Mesendoderm (in vitro differentiated cells): ENCODE results near the gene MDH1B.

Experiments used
- DNase-seq: peaks from one replicate; pipeline ENCODE4 v3.0.0; 2013
- H2AK5ac ChIP-seq: 2 replicates; pipeline ENCODE4 v1.6.1; 2013; ENCODE audit warnings: low read length, inconsistent platforms
- H2BK120ac ChIP-seq: 2 replicates; pipeline ENCODE4 v1.6.1; 2013; ENCODE audit warnings: low read depth, mild to moderate bottlenecking, low read length, moderate library complexity, mixed read lengths
- H2BK15ac ChIP-seq: replicated peaks from 2 replicates; pipeline ENCODE4 v1.6.1; 2013; ENCODE audit warnings: low read depth, mild to moderate bottlenecking, moderate library complexity
- H2BK5ac ChIP-seq: 2 replicates; pipeline ENCODE4 v1.6.1; 2013; ENCODE audit warnings: low read length, inconsistent platforms
- H3K18ac ChIP-seq: 2 replicates; pipeline ENCODE4 v1.6.1; 2013; ENCODE audit warnings: mild to moderate bottlenecking, low read length, mixed read lengths
- H3K23ac ChIP-seq: one replicate; pipeline ENCODE4 v1.6.1; 2013; ENCODE audit warnings: low read length
- H3K27ac ChIP-seq: 2 replicates; pipeline ENCODE4 v1.5.1; 2013; ENCODE audit warnings: low read depth, mild to moderate bottlenecking, inconsistent platforms, low read length, moderate library complexity
- H3K27me3 ChIP-seq: 2 replicates; pipeline ENCODE4 v1.6.1; 2013; ENCODE audit warnings: low read length, control low read depth, mild to moderate bottlenecking, inconsistent platforms; ENCODE audit not compliant: insufficient read depth, poor library complexity
- H3K36me3 ChIP-seq: 2 replicates; pipeline ENCODE4 v1.6.1; 2013; ENCODE audit warnings: low read length, inconsistent platforms; ENCODE audit not compliant: control insufficient read depth, insufficient read depth
- H3K4ac ChIP-seq: one replicate; pipeline ENCODE4 v1.6.1; 2013; ENCODE audit warnings: low read depth, mild to moderate bottlenecking, low read length, moderate library complexity
- H3K4me1 ChIP-seq: 2 replicates; pipeline ENCODE4 v1.6.1; 2013; ENCODE audit warnings: low read depth, low read length, inconsistent platforms; ENCODE audit not compliant: control insufficient read depth
- H3K4me2 ChIP-seq: 2 replicates; pipeline ENCODE4 v1.6.1; 2013; ENCODE audit warnings: low read length
- H3K4me3 ChIP-seq: 2 replicates; pipeline ENCODE4 v1.5.1; 2013; ENCODE audit warnings: mild to moderate bottlenecking, low read length
- H3K56ac ChIP-seq: one replicate; pipeline ENCODE4 v1.6.1; 2013; ENCODE audit warnings: low read length
- H3K79me1 ChIP-seq: 2 replicates; pipeline ENCODE4 v1.6.1; 2013; ENCODE audit warnings: low read length, inconsistent platforms
- H3K79me2 ChIP-seq: 2 replicates; pipeline ENCODE4 v1.6.1; 2013; ENCODE audit warnings: mild to moderate bottlenecking, low read length; ENCODE audit not compliant: control insufficient read depth, insufficient read depth
- H3K9ac ChIP-seq: 2 replicates; pipeline ENCODE4 v1.6.1; 2013; ENCODE audit warnings: low read length, inconsistent platforms
- H4K5ac ChIP-seq: one replicate; pipeline ENCODE4 v1.6.1; 2013; ENCODE audit warnings: low read length
- H4K8ac ChIP-seq: one replicate; pipeline ENCODE4 v1.6.1; 2013; ENCODE audit warnings: low read depth, mild to moderate bottlenecking, control low read depth, low read length, moderate library complexity
- WGBS: extraction: QIAGEN DNeasy Blood & Tissue Kit; methylation state at CpG from one replicate; pipeline ENCODE4 v1.1.7; 2013; ENCODE audit warnings: low lambda C conversion rate, missing lambda C conversion rate; ENCODE audit not compliant: insufficient coverage; ENCODE audit errors: extremely low coverage; 5-methylcytosine and 5-hydroxymethylcytosine counted together

MDH1B gene

DNA sequence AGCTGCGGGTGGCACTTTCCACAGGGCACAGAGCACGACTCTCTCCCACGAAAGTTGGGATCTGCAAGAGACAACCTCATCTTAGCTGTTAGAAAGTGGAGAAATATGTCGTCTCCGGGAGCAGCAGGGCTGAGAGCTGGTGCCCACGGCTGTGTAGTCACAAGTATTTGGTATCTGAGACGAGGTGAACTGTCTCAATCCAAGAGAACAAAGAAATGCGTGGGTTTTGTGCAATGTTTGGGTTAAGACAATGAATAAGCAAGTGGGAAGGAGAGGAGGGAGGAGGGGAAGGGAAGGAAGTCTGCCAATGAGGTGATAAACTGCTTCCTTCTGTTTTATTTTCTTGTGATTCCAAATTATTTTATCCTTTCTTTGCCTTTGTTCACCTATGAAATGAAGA lies 65.0 kb downstream of the MDH1B start:
- Histone ChIP-seq H2AK5ac (no peak overlapping the region), H3K4ac (no peak overlapping the region)
- no CpG with 5 or more reads among the region's 8 CpGs for WGBS

GRCh38 chr2:206698811-206699210 lies 66.3 kb downstream of the MDH1B start:
- Histone ChIP-seq H3K4ac (no peak overlapping the region), H3K18ac (no peak overlapping the region), H3K79me1 (no peaks in the 10 kb centered on the region), H3K27me3 (no peaks in the 10 kb centered on the region), H3K4me2 (no peak overlapping the region), H3K4me3 (no peak overlapping the region), H3K27ac (no peak overlapping the region), H3K4me1 (no peaks in the 10 kb centered on the region), H4K8ac (no peak overlapping the region), H3K36me3 (no peaks in the 10 kb centered on the region), H2BK5ac (no peak overlapping the region), H3K23ac (no peak overlapping the region), H3K56ac (no peak overlapping the region), H3K9ac (no peak overlapping the region), H2AK5ac (no peak overlapping the region), H3K79me2 (no peaks in the 10 kb centered on the region), H2BK120ac (no peak overlapping the region), H4K5ac (no peak overlapping the region), H2BK15ac (no peak overlapping the region)
- WGBS = no CpG with 5 or more reads among the region's 3 CpGs
- DNase-seq = no peak

More for the DNA sequence above, 65.0 kb downstream of the MDH1B start:
- H3K18ac ChIP-seq = no peak overlapping the region
- H3K36me3 ChIP-seq = no peaks in the 10 kb centered on the region
- H2BK120ac ChIP-seq = no peak overlapping the region
- no peak overlapping the region for H4K5ac ChIP-seq
- H3K23ac ChIP-seq = no peak overlapping the region
- no peak overlapping the region for H2BK5ac ChIP-seq
- no peak overlapping the region for H3K4me2 ChIP-seq
- no peak for DNase-seq
- H4K8ac ChIP-seq = no peak overlapping the region
- H3K79me1 ChIP-seq = no peaks in the 10 kb centered on the region
- no peak overlapping the region for H2BK15ac ChIP-seq
- no peak overlapping the region for H3K9ac ChIP-seq
- no peaks in the 10 kb centered on the region for H3K4me1 ChIP-seq
- no peak overlapping the region for H3K56ac ChIP-seq
- H3K27ac ChIP-seq = no peak overlapping the region
- no peak overlapping the region for H3K4me3 ChIP-seq
- no peaks in the 10 kb centered on the region for H3K27me3 ChIP-seq
- no peaks in the 10 kb centered on the region for H3K79me2 ChIP-seq

- Histone ChIP-seq H4K8ac (no peak overlapping the region), H3K4ac (no peak overlapping the region), H3K27me3 (no peaks in the 10 kb centered on the region), H3K18ac (no peak overlapping the region), H3K79me1 (no peaks in the 10 kb centered on the region), H3K23ac (no peak overlapping the region), H4K5ac (no peak overlapping the region), H3K56ac (no peak overlapping the region), H3K4me2 (no peak overlapping the region), H2BK15ac (no peak overlapping the region), H3K9ac (no peak overlapping the region), H3K4me3 (no peak overlapping the region), H2BK120ac (no peak overlapping the region), H3K27ac (no peak overlapping the region), H3K79me2 (no peaks in the 10 kb centered on the region), H2AK5ac (no peak overlapping the region), H2BK5ac (no peak overlapping the region), H3K36me3 (no peaks in the 10 kb centered on the region), H3K4me1 (no peaks in the 10 kb centered on the region)
- DNase-seq = no peak
Measured at GRCh38 chr2:206696910-206697309, 68.2 kb downstream of the MDH1B start.

DNA sequence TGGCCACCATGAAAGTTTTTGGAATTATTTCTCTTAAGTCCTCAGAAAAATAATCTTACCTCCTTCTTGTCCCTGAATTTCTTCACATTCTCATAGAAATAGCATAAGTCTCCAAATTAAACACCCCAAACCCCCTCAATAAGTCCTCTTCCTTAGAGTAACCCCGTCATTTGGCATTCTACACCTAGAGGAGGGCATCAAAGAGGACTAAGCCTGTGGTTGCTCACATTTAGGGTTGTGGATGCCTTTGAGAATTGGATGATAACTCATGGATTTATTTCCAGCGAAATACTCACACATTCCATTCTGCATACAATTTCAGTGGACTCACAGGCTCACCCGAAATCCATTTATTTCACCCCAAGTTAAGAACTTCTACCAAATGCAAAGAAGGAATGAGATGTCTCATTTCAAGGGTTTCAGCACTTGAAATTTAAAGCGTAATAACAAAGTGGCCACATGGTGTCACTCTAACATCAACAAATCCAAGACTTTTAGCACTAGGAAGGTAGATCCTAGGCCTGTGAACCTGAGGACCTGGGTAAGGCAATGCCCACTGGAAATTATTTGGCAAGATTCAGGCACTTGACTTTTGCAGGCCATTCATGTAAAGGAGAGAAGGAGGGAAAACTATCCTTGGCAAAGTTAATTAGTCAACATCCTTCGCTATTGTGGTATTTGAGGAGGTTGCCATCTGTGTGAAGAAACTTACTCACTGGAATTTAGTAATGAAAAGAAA lies 71.6 kb downstream of the MDH1B start:
- H2BK15ac ChIP-seq = no peak overlapping the region
- H3K23ac ChIP-seq = no peak overlapping the region
- WGBS = no CpG with 5 or more reads among the region's 5 CpGs
- H3K27ac ChIP-seq = no peak overlapping the region
- H4K8ac ChIP-seq = no peak overlapping the region
- DNase-seq = peak; percentile 82
- no peaks in the 10 kb centered on the region for H3K36me3 ChIP-seq
- H3K4me2 ChIP-seq = no peak overlapping the region
- H3K4me1 ChIP-seq = no peaks in the 10 kb centered on the region
- H2BK120ac ChIP-seq = no peak overlapping the region
- no peak overlapping the region for H3K4ac ChIP-seq
- no peaks in the 10 kb centered on the region for H3K79me1 ChIP-seq
- H4K5ac ChIP-seq = no peak overlapping the region
- H3K27me3 ChIP-seq = no peaks in the 10 kb centered on the region
- H3K79me2 ChIP-seq = no peaks in the 10 kb centered on the region
- no peak overlapping the region for H2AK5ac ChIP-seq
- no peak overlapping the region for H3K9ac ChIP-seq
- no peak overlapping the region for H2BK5ac ChIP-seq
- no peak overlapping the region for H3K18ac ChIP-seq
- H3K4me3 ChIP-seq = no peak overlapping the region
- H3K56ac ChIP-seq = no peak overlapping the region

DNA sequence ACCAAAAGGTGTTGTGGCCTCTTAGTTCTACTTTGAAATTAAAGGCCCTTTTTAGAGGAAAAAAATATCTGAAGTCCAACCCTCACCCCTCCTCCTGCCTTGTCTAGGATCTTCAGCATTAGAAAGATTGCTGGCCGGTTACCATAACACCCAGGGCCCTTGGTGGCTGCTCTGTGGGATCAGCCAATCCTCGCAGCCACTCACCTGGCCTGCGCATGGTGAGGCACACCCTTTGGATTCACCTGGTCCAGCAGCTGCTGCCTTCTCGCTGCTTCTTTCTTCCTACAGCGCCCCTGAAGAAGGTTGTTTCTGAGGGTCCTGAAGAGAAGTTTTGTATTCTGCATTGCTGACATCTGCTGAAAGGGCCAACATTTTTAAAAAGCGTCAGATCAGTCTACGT lies 72.2 kb downstream of the MDH1B start:
- DNase-seq = no peak
- Histone ChIP-seq H3K36me3 (no peaks in the 10 kb centered on the region), H3K27me3 (no peaks in the 10 kb centered on the region), H3K4me2 (no peak overlapping the region), H2AK5ac (no peak overlapping the region), H3K9ac (no peak overlapping the region), H3K79me1 (no peaks in the 10 kb centered on the region), H3K79me2 (no peaks in the 10 kb centered on the region), H3K4ac (no peak overlapping the region), H3K56ac (no peak overlapping the region), H3K4me1 (no peaks in the 10 kb centered on the region), H4K5ac (no peak overlapping the region), H2BK5ac (no peak overlapping the region), H3K27ac (no peak overlapping the region), H3K4me3 (no peak overlapping the region), H2BK120ac (no peak overlapping the region), H2BK15ac (no peak overlapping the region), H3K18ac (no peak overlapping the region), H3K23ac (no peak overlapping the region), H4K8ac (no peak overlapping the region)
- no CpG with 5 or more reads among the region's 7 CpGs for WGBS

- Histone ChIP-seq H3K27me3 (peaks cover 2% of the 10 kb centered on the region), H2BK15ac (no peak overlapping the region), H2BK120ac (no peak overlapping the region), H3K27ac (no peak overlapping the region), H2AK5ac (no peak overlapping the region), H3K18ac (no peak overlapping the region), H4K5ac (no peak overlapping the region), H3K36me3 (no peaks in the 10 kb centered on the region), H3K4me1 (no peaks in the 10 kb centered on the region), H3K56ac (no peak overlapping the region), H3K4ac (no peak overlapping the region), H3K79me2 (no peaks in the 10 kb centered on the region), H3K79me1 (no peaks in the 10 kb centered on the region), H3K4me2 (no peak overlapping the region), H3K4me3 (no peak overlapping the region), H3K9ac (no peak overlapping the region), H2BK5ac (no peak overlapping the region), H3K23ac (no peak overlapping the region), H4K8ac (no peak overlapping the region)
- no peak for DNase-seq
- no CpG with 5 or more reads among the region's 1 CpG for WGBS
Measured at GRCh38 chr2:206688990-206689389, 76.1 kb downstream of the MDH1B start.
